Neural cell (in vitro differentiated cells): ENCODE data around the gene TCTN3. TPM values are rescaled to one million over a fixed set of nuclear protein-coding genes. Genes with fewer than 3 reads are reported as not detected.

Experiments
- H2AFZ ChIP-seq: fragments of 200-600, 300-800 bp; sonication (generic), shearing (Covaris generic); 2 replicates; pipeline ENCODE4 v1.6.0; 2014; ENCODE audit warnings: low read depth, mild to moderate bottlenecking, antibody characterized with exemption, low read length, moderate library complexity
- H3F3A ChIP-seq: fragments of 200-600 bp; shearing (Covaris generic); 2 replicates; pipeline ENCODE4 v1.6.1; 2016; ENCODE audit warnings: mild to moderate bottlenecking, moderate library complexity, mixed read lengths, antibody characterized with exemption, low read length; ENCODE audit not compliant: insufficient read depth, poor library complexity, severe bottlenecking
- H3K27ac ChIP-seq: fragments of 200-600, 300-800 bp; sonication (generic), shearing (Covaris generic); 2 replicates; pipeline ENCODE4 v1.5.1; 2014; ENCODE audit warnings: mild to moderate bottlenecking, low read length, moderate library complexity
- H3K27me3 ChIP-seq: fragments of 300-800, 200-600 bp; sonication (generic), shearing (Covaris generic); 2 replicates; pipeline ENCODE4 v1.6.0; 2014; ENCODE audit warnings: mild to moderate bottlenecking, low read depth, low read length, moderate library complexity; ENCODE audit not compliant: insufficient read depth
- H3K36me3 ChIP-seq: fragments of 300-800, 200-600 bp; sonication (generic), shearing (Covaris generic); 2 replicates; pipeline ENCODE4 v1.5.1; 2014; ENCODE audit warnings: mild to moderate bottlenecking, antibody characterized with exemption, low read length, moderate library complexity; ENCODE audit not compliant: insufficient read depth
- H3K4me2 ChIP-seq: fragments of 300-800, 200-600 bp; sonication (generic), shearing (Covaris generic); 2 replicates; pipeline ENCODE4 v1.6.0; 2014; ENCODE audit warnings: mild to moderate bottlenecking, low read length
- H3K4me3 ChIP-seq: fragments of 300-800, 200-600 bp; sonication (generic), shearing (Covaris generic); 2 replicates; pipeline ENCODE4 v1.5.1; 2014; ENCODE audit warnings: mild to moderate bottlenecking, low read length, moderate library complexity
- H3K79me2 ChIP-seq: fragments of 200-600 bp; shearing (Covaris generic); replicated peaks from 2 replicates; pipeline ENCODE4 v1.6.0; 2014; ENCODE audit warnings: mild to moderate bottlenecking, low read length, moderate library complexity; ENCODE audit not compliant: insufficient read depth
- H3K9ac ChIP-seq: fragments of 300-800, 200-600 bp; sonication (generic), shearing (Covaris generic); 2 replicates; pipeline ENCODE4 v1.6.1; 2016; ENCODE audit warnings: mild to moderate bottlenecking, low read length, mixed read lengths
- H3K9me2 ChIP-seq: fragments of 200-600 bp; shearing (Covaris generic); 2 replicates; pipeline ENCODE4 v1.6.1; 2016; ENCODE audit warnings: mild to moderate bottlenecking, low read length, mixed read lengths; ENCODE audit not compliant: insufficient read depth
- H3K9me3 ChIP-seq: fragments of 200-600, 300-800 bp; sonication (generic), shearing (Covaris generic); 2 replicates; pipeline ENCODE4 v1.6.1; 2016; ENCODE audit warnings: mild to moderate bottlenecking, mixed run types, low read length, moderate library complexity, mixed read lengths
- H4K20me1 ChIP-seq: fragments of 200-600 bp; shearing (Covaris generic); 2 replicates; pipeline ENCODE4 v1.6.1; 2016; ENCODE audit warnings: mild to moderate bottlenecking, mixed run types; ENCODE audit not compliant: insufficient read depth
- EP300 ChIP-seq: fragments of 450-650 bp; conservative IDR thresholded peaks from 2 replicates; pipeline ENCODE4 v1.6.1; 2014; ENCODE audit warnings: antibody characterized with exemption, mild to moderate bottlenecking, moderate library complexity; ENCODE audit not compliant: poor library complexity, severe bottlenecking
- EZH2 ChIP-seq: fragments of 200-600, 300-800 bp; shearing (Covaris generic), sonication (generic); IDR thresholded peaks from 2 replicates; pipeline ENCODE4 v1.6.1; 2014; ENCODE audit warnings: antibody characterized with exemption, low read length, borderline replicate concordance, mild to moderate bottlenecking; ENCODE audit not compliant: insufficient read depth, poor library complexity, severe bottlenecking
- MXI1 ChIP-seq: fragments of 450-650 bp; conservative IDR thresholded peaks from 2 replicates; pipeline ENCODE4 v1.6.1; 2014; ENCODE audit warnings: antibody characterized with exemption, mild to moderate bottlenecking; ENCODE audit not compliant: poor library complexity, severe bottlenecking
- POLR2AphosphoS5 ChIP-seq: IDR thresholded peaks from 2 replicates; pipeline ENCODE4 v1.6.1; 2012
- REST ChIP-seq: IDR thresholded peaks from 2 replicates; pipeline ENCODE4 v1.6.1; 2012; ENCODE audit warnings: borderline replicate concordance
- SMC3 ChIP-seq: fragments of 450-650 bp; conservative IDR thresholded peaks from 2 replicates; pipeline ENCODE4 v1.6.1; 2014; ENCODE audit warnings: antibody characterized with exemption, mild to moderate bottlenecking, moderate library complexity; ENCODE audit not compliant: poor library complexity
- TAF1 ChIP-seq: IDR thresholded peaks from 2 replicates; pipeline ENCODE4 v1.6.1; 2012; ENCODE audit warnings: low read depth
- polyA plus RNA-seq: library from polyadenylated mRNA; depleted of rRNA; stranded (reverse); fragments of >200 nt; gene quantifications from 2 replicates; pipeline ENCODE4 v1.2.3, GENCODE V29; 2014
- TF ChIP-seq, protein P1 (sequence below): fragments of 450-650 bp; IDR thresholded peaks from 2 replicates; pipeline ENCODE4 v1.5.1; 2014; ENCODE audit warnings: antibody characterized with exemption, mild to moderate bottlenecking, moderate library complexity; ENCODE audit not compliant: poor library complexity, severe bottlenecking

TCTN3 gene
- polyA plus RNA-seq, 1 donor from 2014 or later, result 22.2 TPM

GRCh38 chr10:95653895-95654294, 39.8 kb downstream of the TCTN3 start:
- H3K79me2 ChIP-seq, result peaks cover 14% of the 10 kb centered on the region
- H2AFZ ChIP-seq, result no peak overlapping the region
- no peak overlapping the region for H3K4me2 ChIP-seq
- TF ChIP-seq POLR2AphosphoS5 (no peak), REST (no peak), EP300 (no peak), SMC3 (no peak), MXI1 (no peak), TAF1 (no peak), EZH2 (no peak)
- TF ChIP-seq, protein P1, sequence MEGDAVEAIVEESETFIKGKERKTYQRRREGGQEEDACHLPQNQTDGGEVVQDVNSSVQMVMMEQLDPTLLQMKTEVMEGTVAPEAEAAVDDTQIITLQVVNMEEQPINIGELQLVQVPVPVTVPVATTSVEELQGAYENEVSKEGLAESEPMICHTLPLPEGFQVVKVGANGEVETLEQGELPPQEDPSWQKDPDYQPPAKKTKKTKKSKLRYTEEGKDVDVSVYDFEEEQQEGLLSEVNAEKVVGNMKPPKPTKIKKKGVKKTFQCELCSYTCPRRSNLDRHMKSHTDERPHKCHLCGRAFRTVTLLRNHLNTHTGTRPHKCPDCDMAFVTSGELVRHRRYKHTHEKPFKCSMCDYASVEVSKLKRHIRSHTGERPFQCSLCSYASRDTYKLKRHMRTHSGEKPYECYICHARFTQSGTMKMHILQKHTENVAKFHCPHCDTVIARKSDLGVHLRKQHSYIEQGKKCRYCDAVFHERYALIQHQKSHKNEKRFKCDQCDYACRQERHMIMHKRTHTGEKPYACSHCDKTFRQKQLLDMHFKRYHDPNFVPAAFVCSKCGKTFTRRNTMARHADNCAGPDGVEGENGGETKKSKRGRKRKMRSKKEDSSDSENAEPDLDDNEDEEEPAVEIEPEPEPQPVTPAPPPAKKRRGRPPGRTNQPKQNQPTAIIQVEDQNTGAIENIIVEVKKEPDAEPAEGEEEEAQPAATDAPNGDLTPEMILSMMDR, result no peak
- H3K9ac ChIP-seq, result no peak overlapping the region
- no peak overlapping the region for H3K4me3 ChIP-seq
- H3K27me3 ChIP-seq, result no peaks in the 10 kb centered on the region
- no peak overlapping the region for H3K27ac ChIP-seq
- H4K20me1 ChIP-seq, result no peaks in the 10 kb centered on the region
- H3K9me3 ChIP-seq, result no peaks in the 10 kb centered on the region
- H3F3A ChIP-seq, result no peaks in the 10 kb centered on the region
- H3K36me3 ChIP-seq, result no peaks in the 10 kb centered on the region
- no peaks in the 10 kb centered on the region for H3K9me2 ChIP-seq

DNA sequence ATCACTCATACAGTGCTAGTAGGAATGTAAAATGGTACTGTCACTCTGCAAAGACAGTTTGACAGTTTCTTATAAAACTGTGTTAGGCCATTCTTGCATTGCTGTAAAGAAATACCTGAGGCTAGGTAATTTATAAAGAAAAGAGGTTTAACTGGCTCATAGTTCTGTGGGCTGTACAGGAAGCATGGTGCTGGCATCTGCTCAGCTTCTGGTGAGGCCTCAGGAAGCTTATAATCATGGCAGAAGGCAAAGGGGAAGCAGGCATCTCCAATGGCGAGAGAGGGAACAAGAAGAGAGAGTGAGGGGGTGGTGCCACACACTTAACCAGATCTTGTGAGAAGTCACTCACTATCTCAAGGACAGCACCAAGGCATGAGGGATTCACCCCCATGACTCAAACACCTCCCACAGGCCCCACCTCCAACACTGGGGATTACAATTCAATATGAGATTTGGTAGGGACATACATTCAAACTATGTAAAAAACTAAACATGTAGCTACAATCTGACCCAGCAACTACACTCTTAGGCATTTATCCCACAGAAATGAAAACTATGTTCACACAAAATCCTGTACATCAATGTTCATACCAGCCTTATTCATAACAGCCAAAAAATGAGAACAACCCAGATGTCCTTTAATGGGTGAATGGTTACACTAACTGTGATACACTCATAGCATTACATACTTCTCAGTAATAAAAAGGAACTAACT, 42.2 kb downstream of the TCTN3 start:
- no peaks in the 10 kb centered on the region for H3K9me2 ChIP-seq
- peaks cover 14% of the 10 kb centered on the region for H3K79me2 ChIP-seq
- H3K9me3 ChIP-seq, result no peaks in the 10 kb centered on the region
- no peaks in the 10 kb centered on the region for H3K27me3 ChIP-seq
- H3F3A ChIP-seq, result no peaks in the 10 kb centered on the region
- H3K4me3 ChIP-seq, result no peak overlapping the region
- H3K36me3 ChIP-seq, result peaks cover 9% of the 10 kb centered on the region
- no peak overlapping the region for H3K27ac ChIP-seq
- no peak overlapping the region for H2AFZ ChIP-seq
- H4K20me1 ChIP-seq, result no peaks in the 10 kb centered on the region
- no peak for TF ChIP-seq SMC3
- TF ChIP-seq, protein P1, result no peak
- H3K4me2 ChIP-seq, result no peak overlapping the region
- no peak overlapping the region for H3K9ac ChIP-seq
